Measurements from ENCODE around the gene ZFP90.

DNA sequence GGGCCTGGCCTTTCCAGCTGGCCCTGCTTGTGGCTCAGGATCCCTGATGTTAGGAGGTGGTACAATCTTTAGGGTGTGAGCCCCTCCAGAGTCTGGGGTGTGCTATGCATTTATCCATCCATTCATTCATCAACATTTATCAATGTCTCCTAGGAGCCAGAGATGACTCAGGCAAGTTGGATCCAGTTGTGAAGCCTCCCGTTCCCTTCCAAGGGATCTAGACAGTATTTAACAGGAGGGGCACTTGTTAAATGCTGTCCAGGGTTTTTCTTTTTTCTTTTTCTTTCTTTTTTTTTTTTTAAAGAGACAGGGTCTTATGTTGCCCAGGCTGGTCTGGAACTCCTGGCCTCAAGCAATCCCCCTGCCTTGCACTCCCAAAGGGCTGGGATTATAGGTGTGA, 48.7 kb upstream of the ZFP90 start:
- TF ChIP-seq POLR2AphosphoS5 (IDR thresholded peaks at IDR 0.05; ENCODE audit: low read depth, low read length) (no peak), POLR2A (IDR thresholded peaks at IDR 0.05; ENCODE audit: low read depth, low read length) (no peak), SPI1 (IDR thresholded peaks at IDR 0.05; ENCODE audit: low read depth, low read length) (no peak)

All from GM12891 (cell line).